SK-N-SH treated with all-trans-retinoic acid at 6 μM for 48 hours (cell line): ENCODE results near the gene ACOT2.
"Not testable (repeated sequence)": the region's sequence is repeated elsewhere in the genome, so short reads cannot be mapped to it uniquely, and the experiment has no call there.

ENCODE experiments used
- ATAC-seq: fragments of 200-7000 bp; cut with Tn5 transposase; 3 replicates; pipeline ENCODE4 v1.9.1; 2020; ENCODE audit warnings: mild to moderate bottlenecking, moderate library complexity
- ARNTL ChIP-seq: fragments of 450-650 bp; formaldehyde crosslinking; IDR thresholded peaks from 2 replicates; pipeline ENCODE4 v1.5.0; 2020; ENCODE audit warnings: low read depth, mild to moderate bottlenecking, moderate library complexity, borderline replicate concordance
- BACH2 ChIP-seq: fragments of 250-450 bp; sonication (Bioruptor Pico); IDR thresholded peaks from 2 replicates; pipeline ENCODE4 v1.9.0; 2021; ENCODE audit warnings: mild to moderate bottlenecking, borderline replicate concordance
- CSDC2 ChIP-seq: fragments of 250-450 bp; sonication (Bioruptor Pico); IDR thresholded peaks from 2 replicates; pipeline ENCODE4 v1.5.0; 2020; ENCODE audit warnings: mild to moderate bottlenecking, moderate library complexity
- ESRRG ChIP-seq: fragments of 250-450 bp; sonication (Bioruptor Pico); IDR thresholded peaks from 2 replicates; pipeline ENCODE4 v1.6.1; 2021; ENCODE audit warnings: mild to moderate bottlenecking
- ISL1 ChIP-seq: fragments of 250-450 bp; sonication (Bioruptor Pico); IDR thresholded peaks from 2 replicates; pipeline ENCODE4 v2.1.2; 2022; ENCODE audit warnings: mild to moderate bottlenecking, moderate library complexity
- OSR1 ChIP-seq: fragments of 250-450 bp; sonication (Bioruptor Pico); IDR thresholded peaks from 2 replicates; pipeline ENCODE4 v1.8.0; 2022; ENCODE audit warnings: moderate library complexity, mild to moderate bottlenecking, inconsistent platforms
- PPARA ChIP-seq: fragments of 250-450 bp; sonication (Bioruptor Pico); IDR thresholded peaks from 2 replicates; pipeline ENCODE4 v1.5.0; 2020; ENCODE audit warnings: mild to moderate bottlenecking, borderline replicate concordance
- RARB ChIP-seq: fragments of 250-450 bp; sonication (Bioruptor Pico); IDR thresholded peaks from 2 replicates; pipeline ENCODE4 v1.8.0; 2021; ENCODE audit warnings: mild to moderate bottlenecking, moderate library complexity
- SNAI2 ChIP-seq: fragments of 250-450 bp; sonication (Bioruptor Pico); IDR thresholded peaks from 2 replicates; pipeline ENCODE4 v1.5.0; 2020; ENCODE audit warnings: mild to moderate bottlenecking, moderate library complexity
- TOX ChIP-seq: fragments of 250-450 bp; sonication (Bioruptor Pico); IDR thresholded peaks from 2 replicates; pipeline ENCODE4 v1.8.0; 2021; ENCODE audit warnings: mild to moderate bottlenecking, moderate library complexity, borderline replicate concordance
- ZC3H10 ChIP-seq: fragments of 250-450 bp; sonication (Bioruptor Pico); IDR thresholded peaks from 2 replicates; pipeline ENCODE4 v1.5.1; 2021; ENCODE audit warnings: mild to moderate bottlenecking, moderate library complexity
- ZFP3 ChIP-seq: fragments of 250-450 bp; sonication (Bioruptor Pico); IDR thresholded peaks from 2 replicates; pipeline ENCODE4 v1.5.0; 2020; ENCODE audit warnings: mild to moderate bottlenecking, moderate library complexity
- ZFP30 ChIP-seq: fragments of 450-650 bp; formaldehyde crosslinking; IDR thresholded peaks from 2 replicates; pipeline ENCODE4 v1.5.0; 2022; ENCODE audit warnings: mild to moderate bottlenecking, moderate library complexity
- ZNF565 ChIP-seq: fragments of 450-650 bp; formaldehyde crosslinking; conservative IDR thresholded peaks from 2 replicates; pipeline ENCODE4 v1.5.0; 2020; ENCODE audit warnings: low read depth, mild to moderate bottlenecking, moderate library complexity
- TF ChIP-seq, protein P1 (sequence below): fragments of 250-450 bp; sonication (Bioruptor Pico); IDR thresholded peaks from 2 replicates; pipeline ENCODE4 v1.8.0; 2020; ENCODE audit warnings: mild to moderate bottlenecking, moderate library complexity, borderline replicate concordance
- TF ChIP-seq, protein P2 (sequence below): fragments of 250-450 bp; sonication (Bioruptor Pico); IDR thresholded peaks from 2 replicates; pipeline ENCODE4 v1.5.1; 2021; ENCODE audit warnings: mild to moderate bottlenecking, moderate library complexity
- TF ChIP-seq, protein P3 (sequence below): fragments of 250-450 bp; sonication (Bioruptor Pico); IDR thresholded peaks from 2 replicates; pipeline ENCODE4 v1.5.0; 2020; ENCODE audit warnings: mild to moderate bottlenecking, moderate library complexity
- TF ChIP-seq, protein P4 (sequence below): fragments of 250-450 bp; sonication (Bioruptor Pico); IDR thresholded peaks from 2 replicates; pipeline ENCODE4 v1.5.1; 2020; ENCODE audit warnings: low read depth, mild to moderate bottlenecking, moderate library complexity
- TF ChIP-seq, protein P5 (sequence below): fragments of 250-450 bp; sonication (Bioruptor Pico); IDR thresholded peaks from 2 replicates; pipeline ENCODE4 v1.8.0; 2021; ENCODE audit warnings: low read depth, mild to moderate bottlenecking, moderate library complexity, borderline replicate concordance

The ACOT2 gene

DNA sequence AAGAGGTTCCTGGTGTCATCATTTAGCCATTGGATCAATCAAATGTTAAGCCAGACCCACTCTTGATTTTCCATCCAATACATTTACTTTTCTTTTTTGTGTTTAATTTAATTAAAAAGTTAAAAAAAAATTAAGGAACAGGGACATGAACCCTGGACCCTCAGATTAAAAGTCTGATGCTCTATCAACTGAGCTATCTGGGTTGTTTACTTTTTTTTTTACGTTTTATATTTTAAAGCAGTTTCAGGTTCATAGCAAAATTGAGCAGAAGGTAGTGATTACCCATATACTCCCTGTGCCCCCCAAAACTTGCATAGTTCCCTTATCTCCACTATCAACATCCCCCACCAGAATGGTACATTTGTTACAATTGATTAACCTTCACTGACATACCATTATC, 19.7 kb downstream of the ACOT2 start:
- ATAC-seq, result no peak

DNA sequence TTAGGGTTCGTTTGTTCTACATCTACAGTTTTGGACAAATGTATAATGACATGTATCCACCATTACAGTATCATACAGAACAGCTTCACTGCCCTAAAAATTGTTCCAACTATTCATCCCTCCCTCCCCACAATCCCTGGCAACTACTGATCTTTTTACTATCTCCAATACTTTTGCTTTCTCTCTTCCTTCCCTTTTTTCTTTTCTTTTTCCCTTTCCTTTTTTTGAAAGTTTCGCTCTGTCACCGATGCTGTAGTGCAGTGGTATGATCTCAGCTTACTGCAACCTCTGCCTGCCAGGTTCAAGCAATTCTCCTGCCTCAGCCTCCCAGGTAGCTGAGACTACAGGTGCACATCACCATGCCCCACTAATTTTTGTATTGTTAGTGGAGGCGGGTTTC, 20.1 kb downstream of the ACOT2 start:
- TF ChIP-seq, protein P1, sequence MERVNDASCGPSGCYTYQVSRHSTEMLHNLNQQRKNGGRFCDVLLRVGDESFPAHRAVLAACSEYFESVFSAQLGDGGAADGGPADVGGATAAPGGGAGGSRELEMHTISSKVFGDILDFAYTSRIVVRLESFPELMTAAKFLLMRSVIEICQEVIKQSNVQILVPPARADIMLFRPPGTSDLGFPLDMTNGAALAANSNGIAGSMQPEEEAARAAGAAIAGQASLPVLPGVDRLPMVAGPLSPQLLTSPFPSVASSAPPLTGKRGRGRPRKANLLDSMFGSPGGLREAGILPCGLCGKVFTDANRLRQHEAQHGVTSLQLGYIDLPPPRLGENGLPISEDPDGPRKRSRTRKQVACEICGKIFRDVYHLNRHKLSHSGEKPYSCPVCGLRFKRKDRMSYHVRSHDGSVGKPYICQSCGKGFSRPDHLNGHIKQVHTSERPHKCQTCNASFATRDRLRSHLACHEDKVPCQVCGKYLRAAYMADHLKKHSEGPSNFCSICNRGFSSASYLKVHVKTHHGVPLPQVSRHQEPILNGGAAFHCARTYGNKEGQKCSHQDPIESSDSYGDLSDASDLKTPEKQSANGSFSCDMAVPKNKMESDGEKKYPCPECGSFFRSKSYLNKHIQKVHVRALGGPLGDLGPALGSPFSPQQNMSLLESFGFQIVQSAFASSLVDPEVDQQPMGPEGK (CRISPR knock-in tag), result no peak
- TF ChIP-seq BACH2 (CRISPR knock-in tag), result no peak
- TF ChIP-seq, protein P2, sequence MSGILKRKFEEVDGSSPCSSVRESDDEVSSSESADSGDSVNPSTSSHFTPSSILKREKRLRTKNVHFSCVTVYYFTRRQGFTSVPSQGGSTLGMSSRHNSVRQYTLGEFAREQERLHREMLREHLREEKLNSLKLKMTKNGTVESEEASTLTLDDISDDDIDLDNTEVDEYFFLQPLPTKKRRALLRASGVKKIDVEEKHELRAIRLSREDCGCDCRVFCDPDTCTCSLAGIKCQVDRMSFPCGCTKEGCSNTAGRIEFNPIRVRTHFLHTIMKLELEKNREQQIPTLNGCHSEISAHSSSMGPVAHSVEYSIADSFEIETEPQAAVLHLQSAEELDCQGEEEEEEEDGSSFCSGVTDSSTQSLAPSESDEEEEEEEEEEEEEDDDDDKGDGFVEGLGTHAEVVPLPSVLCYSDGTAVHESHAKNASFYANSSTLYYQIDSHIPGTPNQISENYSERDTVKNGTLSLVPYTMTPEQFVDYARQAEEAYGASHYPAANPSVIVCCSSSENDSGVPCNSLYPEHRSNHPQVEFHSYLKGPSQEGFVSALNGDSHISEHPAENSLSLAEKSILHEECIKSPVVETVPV (CRISPR knock-in tag), result no peak
- TF ChIP-seq ESRRG (CRISPR knock-in tag), result no peak
- no peak for TF ChIP-seq CSDC2 (CRISPR knock-in tag)
- TF ChIP-seq ZNF565, result no peak
- no peak for TF ChIP-seq ARNTL
- TF ChIP-seq ZFP30 (CRISPR knock-in tag), result no peak
- no peak for TF ChIP-seq SNAI2 (CRISPR knock-in tag)
- no peak for ATAC-seq

More for the DNA sequence above, 19.7 kb downstream of the ACOT2 start:
- TF ChIP-seq, protein P3, sequence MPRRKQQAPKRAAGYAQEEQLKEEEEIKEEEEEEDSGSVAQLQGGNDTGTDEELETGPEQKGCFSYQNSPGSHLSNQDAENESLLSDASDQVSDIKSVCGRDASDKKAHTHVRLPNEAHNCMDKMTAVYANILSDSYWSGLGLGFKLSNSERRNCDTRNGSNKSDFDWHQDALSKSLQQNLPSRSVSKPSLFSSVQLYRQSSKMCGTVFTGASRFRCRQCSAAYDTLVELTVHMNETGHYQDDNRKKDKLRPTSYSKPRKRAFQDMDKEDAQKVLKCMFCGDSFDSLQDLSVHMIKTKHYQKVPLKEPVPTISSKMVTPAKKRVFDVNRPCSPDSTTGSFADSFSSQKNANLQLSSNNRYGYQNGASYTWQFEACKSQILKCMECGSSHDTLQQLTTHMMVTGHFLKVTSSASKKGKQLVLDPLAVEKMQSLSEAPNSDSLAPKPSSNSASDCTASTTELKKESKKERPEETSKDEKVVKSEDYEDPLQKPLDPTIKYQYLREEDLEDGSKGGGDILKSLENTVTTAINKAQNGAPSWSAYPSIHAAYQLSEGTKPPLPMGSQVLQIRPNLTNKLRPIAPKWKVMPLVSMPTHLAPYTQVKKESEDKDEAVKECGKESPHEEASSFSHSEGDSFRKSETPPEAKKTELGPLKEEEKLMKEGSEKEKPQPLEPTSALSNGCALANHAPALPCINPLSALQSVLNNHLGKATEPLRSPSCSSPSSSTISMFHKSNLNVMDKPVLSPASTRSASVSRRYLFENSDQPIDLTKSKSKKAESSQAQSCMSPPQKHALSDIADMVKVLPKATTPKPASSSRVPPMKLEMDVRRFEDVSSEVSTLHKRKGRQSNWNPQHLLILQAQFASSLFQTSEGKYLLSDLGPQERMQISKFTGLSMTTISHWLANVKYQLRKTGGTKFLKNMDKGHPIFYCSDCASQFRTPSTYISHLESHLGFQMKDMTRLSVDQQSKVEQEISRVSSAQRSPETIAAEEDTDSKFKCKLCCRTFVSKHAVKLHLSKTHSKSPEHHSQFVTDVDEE (CRISPR knock-in tag), result no peak
- TF ChIP-seq, protein P2 (CRISPR knock-in tag), result no peak
- TF ChIP-seq ZNF565 (no peak), BACH2 (CRISPR knock-in tag) (no peak), CSDC2 (CRISPR knock-in tag) (no peak), ISL1 (no peak), PPARA (CRISPR knock-in tag) (no peak), TOX (CRISPR knock-in tag) (no peak), ARNTL (no peak)
- TF ChIP-seq, protein P4, sequence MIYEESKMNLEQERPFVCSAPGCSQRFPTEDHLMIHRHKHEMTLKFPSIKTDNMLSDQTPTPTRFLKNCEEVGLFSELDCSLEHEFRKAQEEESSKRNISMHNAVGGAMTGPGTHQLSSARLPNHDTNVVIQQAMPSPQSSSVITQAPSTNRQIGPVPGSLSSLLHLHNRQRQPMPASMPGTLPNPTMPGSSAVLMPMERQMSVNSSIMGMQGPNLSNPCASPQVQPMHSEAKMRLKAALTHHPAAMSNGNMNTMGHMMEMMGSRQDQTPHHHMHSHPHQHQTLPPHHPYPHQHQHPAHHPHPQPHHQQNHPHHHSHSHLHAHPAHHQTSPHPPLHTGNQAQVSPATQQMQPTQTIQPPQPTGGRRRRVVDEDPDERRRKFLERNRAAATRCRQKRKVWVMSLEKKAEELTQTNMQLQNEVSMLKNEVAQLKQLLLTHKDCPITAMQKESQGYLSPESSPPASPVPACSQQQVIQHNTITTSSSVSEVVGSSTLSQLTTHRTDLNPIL, result no peak

DNA sequence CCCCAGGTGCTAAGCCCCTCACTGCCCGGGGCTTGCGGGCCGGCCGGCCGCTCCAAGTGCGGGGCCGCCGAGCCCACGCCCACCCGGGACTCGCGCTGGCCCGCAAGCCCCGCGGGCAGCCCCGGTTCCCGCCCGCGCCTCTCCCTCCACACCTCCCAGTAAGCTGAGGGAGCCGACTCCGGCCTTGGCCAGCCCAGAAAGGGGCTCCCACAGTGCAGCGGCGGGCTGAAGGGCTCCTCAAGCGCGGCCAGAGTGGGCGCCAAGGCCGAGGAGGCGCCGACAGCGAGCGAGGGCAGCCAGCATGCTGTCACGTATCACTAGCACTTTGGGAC, 21.6 kb downstream of the ACOT2 start:
- ATAC-seq, result not testable (repeated sequence)

DNA sequence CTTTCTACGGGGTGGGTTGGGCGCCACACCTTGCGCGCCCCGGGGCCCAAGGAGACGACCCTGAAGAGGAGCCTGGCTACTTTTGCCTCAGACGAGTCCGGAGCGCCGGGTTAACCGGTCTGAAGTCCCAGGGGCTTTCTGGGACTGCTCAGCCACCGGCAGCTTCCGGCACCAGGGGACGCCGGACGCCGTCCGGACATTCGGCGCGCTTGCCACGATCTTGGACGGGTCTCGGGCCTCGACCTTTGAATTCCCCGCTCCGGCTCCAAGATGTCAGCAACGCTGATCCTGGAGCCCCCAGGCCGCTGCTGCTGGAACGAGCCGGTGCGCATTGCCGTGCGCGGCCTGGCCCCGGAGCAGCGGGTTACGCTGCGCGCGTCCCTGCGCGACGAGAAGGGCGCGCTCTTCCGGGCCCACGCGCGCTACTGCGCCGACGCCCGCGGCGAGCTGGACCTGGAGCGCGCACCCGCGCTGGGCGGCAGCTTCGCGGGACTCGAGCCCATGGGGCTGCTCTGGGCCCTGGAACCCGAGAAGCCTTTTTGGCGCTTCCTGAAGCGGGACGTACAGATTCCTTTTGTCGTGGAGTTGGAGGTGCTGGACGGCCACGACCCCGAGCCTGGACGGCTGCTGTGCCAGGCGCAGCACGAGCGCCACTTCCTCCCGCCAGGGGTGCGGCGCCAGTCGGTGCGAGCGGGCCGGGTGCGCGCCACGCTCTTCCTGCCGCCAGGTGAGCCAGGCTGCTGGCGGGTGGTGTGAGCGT, 22.9 kb downstream of the ACOT2 start, which contains the start of gene ACOT4:
Gene ACOT4 (plus strand): TSS at position 184 of the 760 bp plus-strand sequence. CDS start 87 bp downstream, at position 271.
- TF ChIP-seq, protein P4, result no peak
- TF ChIP-seq TOX (CRISPR knock-in tag) (no peak), ARNTL (no peak), ZC3H10 (CRISPR knock-in tag) (no peak), ZFP3 (CRISPR knock-in tag) (no peak), RARB (CRISPR knock-in tag) (no peak), OSR1 (CRISPR knock-in tag) (no peak), ZFP30 (CRISPR knock-in tag) (no peak)
- TF ChIP-seq, protein P1 (CRISPR knock-in tag), result no peak
- TF ChIP-seq, protein P5, sequence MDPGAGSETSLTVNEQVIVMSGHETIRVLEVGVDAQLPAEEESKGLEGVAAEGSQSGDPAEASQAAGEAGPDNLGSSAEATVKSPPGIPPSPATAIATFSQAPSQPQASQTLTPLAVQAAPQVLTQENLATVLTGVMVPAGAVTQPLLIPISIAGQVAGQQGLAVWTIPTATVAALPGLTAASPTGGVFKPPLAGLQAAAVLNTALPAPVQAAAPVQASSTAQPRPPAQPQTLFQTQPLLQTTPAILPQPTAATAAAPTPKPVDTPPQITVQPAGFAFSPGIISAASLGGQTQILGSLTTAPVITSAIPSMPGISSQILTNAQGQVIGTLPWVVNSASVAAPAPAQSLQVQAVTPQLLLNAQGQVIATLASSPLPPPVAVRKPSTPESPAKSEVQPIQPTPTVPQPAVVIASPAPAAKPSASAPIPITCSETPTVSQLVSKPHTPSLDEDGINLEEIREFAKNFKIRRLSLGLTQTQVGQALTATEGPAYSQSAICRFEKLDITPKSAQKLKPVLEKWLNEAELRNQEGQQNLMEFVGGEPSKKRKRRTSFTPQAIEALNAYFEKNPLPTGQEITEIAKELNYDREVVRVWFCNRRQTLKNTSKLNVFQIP (CRISPR knock-in tag), result no peak
- ATAC-seq, result peak; percentile 76
